GM19438 (cell line): Measurements from ENCODE around the gene MAGEA11.
"Not testable (repeated sequence)": the region's sequence is repeated elsewhere in the genome, so short reads cannot be mapped to it uniquely, and the experiment has no call there.

Experiments used
- ATAC-seq: cut with Tn5 transposase; IDR thresholded peaks from one replicate; pipeline ENCODE4 v1.9.1; 2021; ENCODE audit warnings: low read depth; ENCODE audit not compliant: unreplicated experiment

Gene MAGEA11, protein sequence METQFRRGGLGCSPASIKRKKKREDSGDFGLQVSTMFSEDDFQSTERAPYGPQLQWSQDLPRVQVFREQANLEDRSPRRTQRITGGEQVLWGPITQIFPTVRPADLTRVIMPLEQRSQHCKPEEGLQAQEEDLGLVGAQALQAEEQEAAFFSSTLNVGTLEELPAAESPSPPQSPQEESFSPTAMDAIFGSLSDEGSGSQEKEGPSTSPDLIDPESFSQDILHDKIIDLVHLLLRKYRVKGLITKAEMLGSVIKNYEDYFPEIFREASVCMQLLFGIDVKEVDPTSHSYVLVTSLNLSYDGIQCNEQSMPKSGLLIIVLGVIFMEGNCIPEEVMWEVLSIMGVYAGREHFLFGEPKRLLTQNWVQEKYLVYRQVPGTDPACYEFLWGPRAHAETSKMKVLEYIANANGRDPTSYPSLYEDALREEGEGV

DNA sequence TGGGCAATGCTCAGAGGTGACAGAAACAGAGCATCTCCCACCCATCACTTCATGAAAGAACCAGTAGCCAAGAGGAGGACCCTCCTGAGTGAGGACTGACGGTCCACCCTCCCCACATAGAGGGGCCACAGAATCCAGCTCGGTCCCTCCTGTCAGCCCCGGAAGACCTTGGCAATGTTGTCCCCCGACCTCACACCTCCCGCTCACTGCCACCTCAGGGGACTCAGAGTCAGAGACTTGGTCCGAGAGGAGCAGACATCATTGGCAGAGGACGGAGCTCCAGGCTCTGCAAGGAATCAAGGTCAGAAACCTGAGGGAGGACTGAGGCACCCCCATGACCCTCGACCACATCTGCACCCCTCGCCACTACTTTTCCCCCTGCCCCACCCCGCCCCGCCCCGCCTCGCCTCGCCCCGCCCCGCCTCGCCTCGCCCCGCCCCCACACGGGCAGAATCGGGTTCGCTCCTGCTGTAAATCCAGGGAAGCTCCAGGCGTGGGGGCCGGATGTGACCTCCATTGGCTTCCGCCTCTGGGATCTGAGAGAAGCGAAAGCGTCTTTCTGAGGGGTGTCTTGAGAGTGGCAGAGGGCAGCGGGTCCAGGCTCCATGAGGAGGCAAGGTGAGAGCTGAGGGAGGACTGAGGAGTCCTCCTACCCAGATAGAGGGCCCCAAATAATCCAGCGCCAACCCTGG is at the start of gene MAGEA11:
Gene MAGEA11, plus strand, starts transcription at position 516 of the 692 bp plus-strand sequence. CDS start 1,100 bp downstream, outside the sequence.
- ATAC-seq = no peak

DNA sequence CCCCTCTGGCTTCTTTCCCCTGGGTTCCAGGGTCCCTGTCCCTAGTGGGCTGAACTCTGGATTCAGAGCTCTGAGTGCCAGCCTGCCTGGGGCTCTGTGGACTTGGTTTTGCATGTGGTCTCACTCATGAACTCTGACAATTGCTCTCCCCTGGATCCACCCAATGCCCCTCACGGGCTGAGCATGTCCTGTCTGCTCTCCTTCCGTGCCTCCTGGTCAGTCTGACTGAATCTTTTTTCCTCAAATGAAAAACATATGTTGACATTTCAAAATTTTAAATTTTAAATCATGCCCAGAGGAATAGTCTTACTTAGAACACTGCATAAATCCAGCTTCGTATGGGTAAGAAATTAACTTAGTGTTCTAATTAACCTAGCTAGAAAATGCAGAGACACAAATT is 36.8 kb upstream of the MAGEA11 start:
- not testable (repeated sequence) for ATAC-seq

DNA sequence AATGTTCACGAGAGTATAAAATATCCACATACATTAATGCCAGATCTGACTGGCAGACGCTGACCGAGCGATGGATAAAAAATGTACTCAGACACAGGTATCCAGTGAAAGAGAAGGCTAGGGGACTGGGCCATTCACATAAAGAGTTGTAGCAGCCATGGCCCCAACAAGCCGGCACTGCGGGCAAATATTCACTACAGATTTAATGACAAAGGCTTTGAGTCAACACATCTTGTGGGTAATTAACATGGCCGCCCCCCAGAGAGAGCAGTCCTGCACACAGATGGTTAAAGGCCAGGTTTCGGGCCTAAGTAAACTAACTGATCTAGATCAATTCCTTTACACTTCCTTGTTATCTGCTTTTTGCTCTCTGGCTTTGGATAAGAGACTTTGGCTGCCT is 36.3 kb upstream of the MAGEA11 start:
- ATAC-seq = not testable (repeated sequence)

DNA sequence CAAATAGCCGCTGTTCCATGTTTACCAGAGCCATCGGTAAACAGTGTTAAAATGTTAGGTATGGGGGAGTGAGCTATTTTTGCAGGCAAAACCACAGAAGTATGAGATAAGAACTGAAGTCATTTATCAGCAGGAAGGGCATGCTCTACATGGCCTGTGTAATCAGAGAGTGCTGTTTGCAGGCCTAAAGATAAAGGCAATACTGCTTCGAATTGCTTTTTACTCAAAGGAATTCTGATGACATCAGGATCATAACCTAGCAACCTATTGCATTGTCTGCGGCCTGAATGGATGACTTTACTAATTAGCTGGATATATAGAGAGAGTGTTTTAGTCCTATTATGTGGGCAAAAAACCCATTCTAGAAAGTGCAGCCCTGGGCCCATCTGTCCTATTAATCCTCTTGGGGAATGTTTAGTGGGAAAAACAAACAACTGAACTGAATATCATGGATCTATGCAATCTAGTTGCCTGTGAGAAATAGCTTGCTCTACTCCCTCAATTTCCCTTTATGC is 32.6 kb upstream of the MAGEA11 start:
- not testable (repeated sequence) for ATAC-seq

DNA sequence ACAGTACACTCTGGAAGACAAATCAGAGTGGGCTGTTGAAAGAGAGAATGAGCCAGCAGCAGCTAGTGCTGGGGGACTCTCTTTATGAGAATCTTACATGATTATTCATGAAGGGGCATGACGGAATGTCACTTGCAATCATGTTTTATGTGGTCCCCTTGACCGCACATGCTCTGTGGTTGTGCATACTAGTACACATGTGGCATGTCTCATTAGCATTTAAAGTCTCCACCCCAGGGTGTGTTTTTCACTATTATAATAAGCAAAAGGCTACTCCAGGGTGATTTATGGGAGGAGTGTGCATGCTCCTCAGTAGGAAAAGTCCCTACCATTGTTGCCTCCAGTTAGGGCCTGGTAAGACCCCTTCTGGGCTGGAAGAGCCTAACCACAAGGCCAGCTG is 30.7 kb upstream of the MAGEA11 start:
- no peak for ATAC-seq

DNA sequence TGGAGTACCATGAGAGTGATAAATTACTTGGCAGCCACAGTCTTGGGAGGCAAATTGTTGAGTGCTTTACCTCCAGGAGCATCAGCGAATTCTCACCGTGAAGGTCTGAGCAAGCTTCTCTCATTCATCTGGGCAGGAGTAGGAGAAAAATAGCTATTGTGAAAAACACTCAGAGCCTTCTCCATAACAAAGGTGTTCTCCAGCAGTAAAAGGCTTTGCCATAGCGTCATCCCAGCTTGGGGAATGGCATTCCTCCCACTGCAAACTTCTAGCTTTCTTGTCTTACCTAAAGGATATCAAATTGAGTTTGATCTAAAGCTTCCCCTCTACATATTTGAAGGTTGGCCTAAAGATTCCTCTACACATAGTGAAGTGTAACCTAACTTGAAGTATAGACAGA is 29.8 kb upstream of the MAGEA11 start:
- ATAC-seq = no peak

DNA sequence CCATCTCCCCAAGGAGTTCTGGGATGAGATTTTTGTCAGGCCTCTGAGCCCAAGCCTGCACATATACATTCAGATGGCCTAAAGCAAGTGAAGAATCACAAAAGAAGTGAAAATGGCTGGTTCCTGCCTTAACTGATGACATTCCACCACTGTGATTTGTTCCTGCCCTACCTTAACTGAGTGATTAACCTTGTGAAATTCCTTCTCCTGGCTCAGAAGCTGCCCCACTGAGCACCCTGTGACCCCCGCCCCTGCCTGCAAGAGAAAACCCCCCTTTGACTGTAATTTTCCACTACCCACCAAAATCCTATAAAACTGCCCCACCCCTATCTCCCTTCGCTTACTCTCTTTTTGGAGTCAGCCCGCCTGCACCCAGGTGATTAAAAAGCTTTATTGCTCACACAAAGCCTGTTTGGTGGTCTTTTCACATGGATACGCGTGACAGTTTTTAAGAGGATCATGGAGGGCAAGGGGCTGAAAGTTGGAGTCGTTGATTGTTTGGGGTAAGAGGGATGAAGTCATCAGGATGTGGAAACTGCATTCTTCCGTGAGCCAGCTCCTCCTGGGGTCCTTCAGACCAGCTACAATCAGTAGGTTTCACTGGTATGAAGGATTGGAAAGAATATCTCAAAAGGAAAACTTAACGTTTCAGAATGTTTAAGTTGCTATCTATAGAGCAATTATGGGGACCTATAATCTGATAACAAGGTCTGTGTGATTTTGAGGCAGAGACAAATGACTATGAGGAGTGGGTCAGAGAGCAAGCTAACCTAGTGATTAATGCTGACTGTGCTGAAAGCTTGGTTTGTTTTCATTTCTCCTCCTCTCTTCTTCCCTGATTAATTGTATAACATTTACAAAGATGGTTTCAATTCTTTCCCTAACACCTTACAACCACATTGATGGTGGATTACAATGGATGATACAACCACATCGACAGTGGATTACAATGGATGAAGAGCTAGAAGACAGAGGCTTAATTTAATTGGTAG is 28.6 kb upstream of the MAGEA11 start:
- ATAC-seq = no peak

DNA sequence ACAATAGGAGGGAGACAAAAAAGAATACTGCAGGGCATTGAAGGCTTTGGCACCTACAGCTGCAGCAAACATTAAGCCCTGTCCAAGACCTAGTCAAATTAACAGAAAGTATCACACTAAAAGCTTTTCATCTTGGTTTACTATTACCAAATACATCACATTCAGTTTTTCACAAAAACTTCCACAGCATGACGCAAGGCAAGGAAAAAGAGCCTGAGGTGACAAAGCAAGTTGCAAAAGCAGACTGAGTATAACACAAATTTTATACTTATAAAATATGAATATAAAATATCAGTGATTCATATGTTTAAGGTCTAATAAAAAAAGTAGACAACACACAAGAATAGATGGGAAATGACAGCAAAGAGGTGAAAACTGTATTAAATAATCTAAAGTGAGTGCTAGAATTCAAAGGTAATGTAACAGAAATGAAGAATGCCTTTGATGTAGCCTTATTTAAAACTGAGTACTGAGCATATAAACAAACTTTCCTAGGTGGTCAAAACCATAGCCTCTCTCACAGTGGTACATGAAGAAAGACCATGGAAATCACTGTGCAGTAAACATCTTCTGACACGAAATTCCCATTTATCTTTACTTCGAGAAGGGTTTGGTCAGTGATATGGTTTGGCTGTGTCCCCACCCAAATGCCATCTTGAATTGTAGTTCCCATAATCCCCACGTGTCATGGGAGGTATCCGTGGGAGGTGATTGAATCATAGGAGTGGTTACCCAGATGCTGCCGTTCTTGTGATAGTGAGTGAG is 27.7 kb upstream of the MAGEA11 start:
- no peak for ATAC-seq

DNA sequence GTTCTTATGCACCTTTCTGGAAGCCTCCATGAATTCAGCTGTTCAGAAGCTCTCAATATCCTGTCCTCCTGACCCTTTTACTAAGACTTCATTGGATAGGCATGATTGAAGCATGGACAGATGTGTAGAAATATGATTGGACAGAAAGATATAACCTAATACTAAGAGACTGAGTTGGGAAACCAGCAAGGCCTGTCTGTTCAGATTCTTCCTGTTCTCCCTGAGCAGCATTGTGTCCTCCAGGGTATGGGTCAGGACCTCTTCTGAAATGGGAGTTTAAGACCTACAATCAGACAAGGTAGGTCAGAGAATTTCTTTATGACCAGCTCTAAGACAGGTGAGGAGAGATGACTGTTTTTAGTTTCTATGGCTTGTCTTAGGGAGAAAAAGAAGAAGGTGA is 23.9 kb upstream of the MAGEA11 start:
- no peak for ATAC-seq

DNA sequence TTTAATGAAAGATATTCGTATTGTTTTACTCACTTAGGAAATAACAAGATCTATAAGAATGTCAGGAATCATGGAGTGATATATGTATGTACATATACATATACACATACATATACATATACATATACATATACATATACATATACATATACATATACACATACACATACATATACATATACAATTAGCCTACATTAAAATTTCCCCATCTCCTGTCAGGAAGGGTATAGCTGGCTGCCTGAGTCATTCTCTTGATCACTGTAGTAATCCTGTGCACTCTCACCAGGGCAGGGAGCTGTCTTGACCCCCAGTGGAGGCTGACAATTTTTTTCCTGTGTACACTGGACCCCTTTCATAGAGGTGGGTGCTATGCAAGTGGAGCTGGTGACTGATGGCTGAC is 23.3 kb upstream of the MAGEA11 start:
- ATAC-seq = no peak

DNA sequence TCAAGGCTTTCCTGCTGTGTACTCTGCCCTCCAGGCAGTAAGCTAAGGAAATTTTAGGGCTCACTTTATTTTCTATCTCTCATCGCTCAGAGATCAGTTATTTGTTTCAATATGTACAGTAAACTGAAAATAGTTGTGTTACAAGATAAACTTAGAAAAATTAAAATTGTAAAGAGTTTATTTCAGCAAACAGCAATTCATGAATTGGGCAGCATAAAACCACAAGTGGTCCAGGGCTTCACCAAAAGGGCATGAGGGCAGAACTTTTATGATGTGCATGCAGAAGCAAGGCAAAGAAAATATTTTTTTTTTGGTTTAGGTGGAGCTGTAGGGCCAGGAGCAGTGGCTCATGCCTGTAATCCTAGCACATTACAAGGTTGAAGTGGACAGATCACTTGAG is 20.1 kb upstream of the MAGEA11 start:
- ATAC-seq = no peak

DNA sequence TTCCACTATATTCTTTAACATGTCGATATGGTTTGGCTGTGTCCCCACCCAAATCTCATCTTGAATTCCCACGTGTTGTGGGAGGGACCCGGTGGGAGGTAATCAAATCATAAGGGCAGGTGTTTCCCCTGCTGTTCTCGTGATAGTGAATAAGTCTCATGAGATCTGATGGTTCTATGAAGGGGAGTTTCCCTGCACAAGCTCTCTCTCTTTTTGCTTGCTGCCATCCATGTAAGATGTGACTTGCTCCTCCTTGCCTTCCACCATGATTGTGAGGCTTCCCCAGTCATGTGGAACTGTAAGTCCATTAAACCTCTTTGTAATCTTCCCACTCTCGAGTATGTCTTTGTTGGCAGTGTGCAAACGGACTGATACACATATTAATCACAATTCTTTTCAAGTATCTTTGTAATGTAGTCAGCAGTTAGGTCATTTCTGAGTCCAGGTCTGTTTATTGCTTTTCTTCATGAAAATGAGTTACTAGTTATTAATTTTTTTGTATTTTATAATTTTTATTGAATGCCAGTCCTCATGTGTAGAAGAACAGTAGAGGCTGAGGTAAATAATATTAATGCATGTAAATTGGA is 19.1 kb upstream of the MAGEA11 start:
- ATAC-seq = not testable (repeated sequence)

DNA sequence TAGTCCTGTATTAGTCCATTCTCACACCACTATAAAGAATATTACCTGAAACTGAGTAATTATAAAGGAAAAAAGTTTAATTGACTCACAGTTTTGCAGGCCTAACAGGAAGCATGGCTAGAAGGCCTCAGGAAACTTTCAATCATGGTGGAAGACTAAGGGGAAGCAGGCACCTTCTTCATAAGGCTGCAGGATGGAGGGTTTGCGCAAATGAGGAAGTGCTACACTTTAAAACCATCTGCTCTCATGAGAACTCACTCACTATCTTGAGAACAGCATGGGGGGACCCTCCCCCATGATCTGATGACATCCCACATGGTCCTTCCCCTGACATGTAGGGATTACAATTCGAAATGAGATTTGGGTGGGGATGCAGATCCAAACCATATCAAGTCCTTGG is 12.1 kb upstream of the MAGEA11 start:
- no peak for ATAC-seq

DNA sequence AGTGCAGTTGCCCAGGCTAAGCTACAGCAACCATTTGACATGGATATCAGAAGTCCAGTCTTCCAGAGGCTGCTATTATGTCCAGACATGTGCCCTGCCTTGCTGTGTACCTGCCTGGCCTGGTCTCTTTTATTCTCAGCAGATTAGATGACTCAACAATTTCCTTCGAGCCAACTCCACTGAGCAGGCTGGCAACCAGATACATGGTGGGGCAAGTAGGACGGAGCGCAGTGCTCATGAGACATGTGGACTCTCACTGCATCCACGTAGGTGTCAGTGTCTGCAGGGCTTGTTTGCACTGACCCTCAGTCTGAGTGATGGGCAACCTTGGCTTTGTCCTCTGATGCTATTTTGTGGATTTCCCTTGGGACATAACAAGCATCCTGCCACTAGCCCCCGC is 7.2 kb upstream of the MAGEA11 start:
- no peak for ATAC-seq

DNA sequence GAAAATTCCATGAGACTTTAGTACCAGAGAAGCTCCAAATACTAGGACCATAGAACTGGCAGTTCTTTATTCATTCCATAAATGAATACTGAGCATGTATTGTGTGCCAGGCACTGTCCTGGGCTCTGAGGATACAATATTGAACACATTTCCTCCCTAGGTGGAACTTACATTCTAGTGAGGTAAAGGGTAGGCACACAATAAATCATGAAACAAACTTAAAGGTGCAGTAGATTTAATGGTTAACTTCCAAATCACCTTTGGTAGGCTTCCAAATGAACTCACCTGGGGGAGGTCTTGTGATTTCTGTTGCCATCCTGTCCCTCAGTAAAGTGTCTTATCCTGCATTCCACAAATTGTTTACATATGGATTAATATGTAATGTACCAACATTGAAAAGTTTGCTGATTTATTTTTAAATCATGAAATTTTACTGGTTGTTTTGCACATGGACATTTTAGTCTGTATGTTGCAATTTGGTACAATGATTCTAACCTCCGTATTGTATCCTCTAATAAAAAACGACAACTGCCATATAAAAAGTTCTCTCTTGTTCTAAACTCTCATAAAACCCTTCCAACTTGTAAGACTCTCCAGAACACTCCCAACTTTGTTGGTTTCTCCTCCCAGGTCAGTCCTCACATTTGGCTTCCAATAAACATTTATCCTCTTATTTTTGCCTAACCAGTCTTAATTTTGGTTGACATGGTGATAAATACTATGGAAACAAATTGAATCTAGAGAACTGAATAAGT is 4.5 kb upstream of the MAGEA11 start:
- ATAC-seq = no peak

DNA sequence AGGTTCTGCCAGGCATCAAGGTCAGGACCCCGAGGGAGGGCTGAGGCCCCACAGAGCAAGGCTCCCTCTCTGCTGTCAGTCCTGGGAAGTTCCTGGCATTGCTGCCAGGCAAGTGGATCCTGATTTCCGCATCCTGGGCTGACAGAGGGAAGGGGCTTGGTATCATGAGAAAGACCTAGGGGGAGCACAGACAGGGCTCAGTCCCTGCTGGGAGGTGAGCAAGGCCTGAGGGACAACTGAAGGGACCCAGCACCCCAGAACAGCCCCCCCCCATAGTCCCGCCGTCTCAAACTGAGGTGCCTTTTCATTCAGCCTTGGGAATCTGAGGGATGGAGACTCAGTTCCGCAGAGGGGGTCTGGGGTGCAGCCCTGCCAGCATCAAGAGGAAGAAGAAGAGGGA is 971 bp downstream of the MAGEA11 start:
- no peak for ATAC-seq

DNA sequence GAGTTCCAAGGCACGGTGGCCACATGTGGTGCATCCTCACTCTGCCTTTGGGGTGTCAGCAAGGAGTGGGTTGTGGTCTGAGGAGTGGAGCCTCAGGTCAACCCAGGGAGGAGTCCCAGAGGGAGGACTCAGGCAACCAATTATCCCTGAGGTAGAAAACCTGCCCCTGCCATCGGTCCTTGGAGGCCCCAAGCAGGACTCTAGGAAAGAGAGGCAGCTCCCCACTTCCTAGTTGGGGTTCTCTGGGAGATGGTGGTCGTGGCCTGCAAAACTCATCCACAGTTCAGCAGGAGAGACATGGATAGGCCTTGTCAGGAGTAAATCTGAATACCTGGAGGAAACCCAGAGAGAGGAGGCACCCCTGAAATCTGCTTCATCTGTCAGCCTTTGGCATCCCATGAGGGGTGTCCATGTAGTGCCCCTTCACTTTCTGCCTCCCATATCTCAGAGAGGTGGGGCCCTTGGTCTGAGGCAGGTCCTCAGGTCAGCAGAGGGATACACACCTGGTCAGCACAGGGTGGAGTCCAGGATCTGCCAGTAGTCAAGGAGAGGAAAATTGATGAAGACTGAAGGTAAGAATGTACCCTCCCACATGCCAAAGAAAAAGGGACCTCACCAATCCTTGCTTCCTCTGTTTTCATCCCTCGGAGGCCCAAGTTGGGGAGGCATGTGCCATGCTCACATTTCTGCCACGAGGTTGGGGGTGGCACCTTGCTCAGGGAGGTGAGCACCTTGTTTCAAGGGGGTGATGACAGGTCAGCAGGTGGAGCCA is 1.6 kb downstream of the MAGEA11 start:
- no peak for ATAC-seq

DNA sequence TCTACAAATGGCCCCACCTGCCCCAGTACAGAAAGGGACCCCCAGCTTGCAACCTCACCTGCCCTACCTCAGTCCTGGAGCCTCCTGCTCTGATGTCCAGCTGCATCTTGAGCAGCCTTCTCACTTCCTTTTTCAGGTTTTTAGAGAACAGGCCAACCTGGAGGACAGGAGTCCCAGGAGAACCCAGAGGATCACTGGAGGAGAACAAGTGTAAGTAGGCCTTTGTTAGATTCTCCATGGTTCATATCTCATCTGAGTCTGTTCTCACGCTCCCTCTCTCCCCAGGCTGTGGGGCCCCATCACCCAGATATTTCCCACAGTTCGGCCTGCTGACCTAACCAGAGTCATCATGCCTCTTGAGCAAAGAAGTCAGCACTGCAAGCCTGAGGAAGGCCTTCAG is 3.6 kb downstream of the MAGEA11 start:
- ATAC-seq = peak; percentile 70
